Activated naive CD8-positive, alpha-beta T cell treated with anti-CD3 and anti-CD28 coated beads for 36 hours (primary cell): ENCODE data around the gene KRTAP17-1. TPM values are rescaled to one million over a fixed set of nuclear protein-coding genes. Genes with fewer than 3 reads are reported as not detected.

Experiments
- DNase-seq: peaks from one replicate; pipeline ENCODE4 v3.0.0; 2021
- H3K27ac Mint-ChIP-seq: one replicate; pipeline ENCODE4 v1.8.0; 2022; ENCODE audit warnings: mild to moderate bottlenecking, moderate library complexity, mixed read lengths
- H3K27me3 Mint-ChIP-seq: one replicate; pipeline ENCODE4 v1.8.0; 2022; ENCODE audit warnings: mild to moderate bottlenecking, mixed read lengths
- H3K36me3 Mint-ChIP-seq: one replicate; pipeline ENCODE4 v1.8.0; 2021; ENCODE audit warnings: mild to moderate bottlenecking, mixed read lengths
- H3K4me1 Mint-ChIP-seq: one replicate; pipeline ENCODE4 v1.8.0; 2021; ENCODE audit warnings: mixed read lengths
- H3K4me3 Mint-ChIP-seq: one replicate; pipeline ENCODE4 v1.8.0; 2022; ENCODE audit warnings: mild to moderate bottlenecking, moderate library complexity, mixed read lengths
- H3K9me3 Mint-ChIP-seq: one replicate; pipeline ENCODE4 v1.8.0; 2022; ENCODE audit warnings: mixed read lengths
- total RNA-seq, 2 experiments: library from RNA; stranded (reverse); gene quantifications; one replicate each; pipeline ENCODE4 v1.2.3, GENCODE V29; 2021

The KRTAP17-1 gene
- total RNA-seq, 2 experiments from 2014 or later, result not detected

DNA sequence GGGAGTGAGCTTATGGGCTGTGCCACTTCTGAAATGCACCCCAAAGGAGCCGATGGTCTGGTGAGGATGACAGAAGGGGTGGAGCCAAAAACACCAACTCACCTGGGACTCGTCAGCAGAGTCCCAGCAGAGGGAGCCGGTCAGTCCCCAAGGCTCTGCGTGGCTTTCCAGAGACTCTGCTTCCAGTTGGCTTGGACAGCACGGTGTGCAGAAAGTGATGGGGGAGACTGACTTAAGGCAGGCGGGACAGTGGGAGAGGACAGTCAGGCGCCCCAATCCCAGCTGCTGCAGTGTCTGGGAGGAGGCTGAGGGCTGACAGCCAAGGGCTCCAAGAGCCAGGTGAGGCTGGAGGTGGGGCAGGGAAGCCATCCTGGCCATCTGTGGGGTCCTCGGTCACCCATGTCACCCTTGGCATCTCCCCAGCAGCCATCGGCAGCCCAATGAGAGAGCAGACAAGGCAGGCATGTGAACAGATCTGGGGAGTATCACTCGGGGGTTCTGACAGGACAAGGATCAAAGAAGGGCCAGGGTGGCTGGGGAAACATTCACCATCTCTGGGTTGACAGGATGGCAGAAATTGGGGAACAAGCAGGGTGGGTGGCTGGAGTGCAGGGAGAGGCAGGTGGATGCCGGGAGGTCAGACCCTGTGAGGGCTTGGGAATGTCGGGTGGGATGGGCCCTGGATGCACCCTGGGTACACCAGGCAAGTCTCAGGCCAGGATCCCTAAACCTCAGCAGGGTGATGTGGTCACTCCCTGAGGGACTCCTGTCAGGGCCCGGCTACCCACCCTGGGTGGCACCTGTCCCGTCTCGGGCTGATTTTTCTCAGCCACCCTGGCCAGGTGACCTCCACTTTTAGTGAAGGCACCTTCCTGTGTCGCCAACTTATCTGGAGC, 8.9 kb upstream of the KRTAP17-1 start:
- Mint-ChIP-seq H3K4me1 (peaks cover 24% of the 10 kb centered on the region), H3K4me3 (no peak overlapping the region), H3K9me3 (peaks cover 12% of the 10 kb centered on the region), H3K27me3 (no peaks in the 10 kb centered on the region), H3K36me3 (peaks cover 8% of the 10 kb centered on the region), H3K27ac (no peak overlapping the region)
- no peak for DNase-seq

DNA sequence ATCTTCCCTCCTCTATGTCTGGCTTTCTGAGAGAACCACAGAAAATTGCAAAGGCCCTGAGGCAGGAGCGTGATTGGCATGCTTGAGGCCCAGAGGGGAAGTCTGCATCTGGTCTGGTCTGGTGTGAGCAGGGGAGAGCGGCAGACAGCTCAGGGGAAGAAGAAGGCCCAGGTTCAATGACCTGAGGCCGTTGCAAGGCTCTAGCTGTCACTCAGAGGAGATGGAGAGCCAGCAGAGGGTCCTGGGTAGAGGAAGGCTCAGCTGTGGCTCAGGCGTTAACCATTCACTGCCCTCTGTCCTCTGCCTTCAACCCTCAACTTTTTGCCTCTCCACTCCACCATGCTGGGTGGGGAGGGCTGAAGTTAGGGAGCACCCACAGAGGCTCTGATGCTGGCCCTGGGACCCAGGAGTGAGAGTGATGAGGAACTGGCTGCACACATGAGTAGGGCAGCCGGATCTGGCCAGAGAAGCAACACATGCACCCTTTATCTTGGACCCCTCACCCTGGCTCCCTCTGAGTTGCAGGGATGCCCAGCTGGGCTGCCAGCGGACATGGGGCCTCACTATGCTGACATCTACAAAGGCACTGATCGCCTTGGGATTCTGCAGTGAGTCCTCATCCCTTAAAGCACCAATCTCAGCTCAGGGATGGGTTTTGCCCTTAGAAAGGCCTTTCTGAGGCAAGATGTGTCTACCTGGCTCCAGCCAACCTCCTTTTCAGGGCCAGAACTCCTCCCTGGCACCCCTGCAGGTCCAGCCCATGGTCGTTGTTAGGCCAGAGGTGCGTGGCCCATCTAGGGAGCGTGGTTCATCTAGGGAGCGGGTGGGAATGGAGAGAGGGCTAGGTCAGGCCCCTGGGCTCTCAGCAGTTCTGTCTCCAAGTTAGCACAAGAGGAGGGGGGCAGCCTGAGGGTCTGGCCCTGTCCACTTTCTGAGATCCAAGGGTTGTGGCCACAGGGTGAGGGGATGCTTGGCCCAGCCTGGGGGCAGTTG, 7.7 kb upstream of the KRTAP17-1 start:
- no peak overlapping the region for H3K4me3 Mint-ChIP-seq
- peaks cover 24% of the 10 kb centered on the region for H3K4me1 Mint-ChIP-seq
- H3K27me3 Mint-ChIP-seq, result no peaks in the 10 kb centered on the region
- H3K27ac Mint-ChIP-seq, result no peak overlapping the region
- peaks cover 10% of the 10 kb centered on the region for H3K36me3 Mint-ChIP-seq
- peaks cover 14% of the 10 kb centered on the region for H3K9me3 Mint-ChIP-seq
- no peak for DNase-seq

DNA sequence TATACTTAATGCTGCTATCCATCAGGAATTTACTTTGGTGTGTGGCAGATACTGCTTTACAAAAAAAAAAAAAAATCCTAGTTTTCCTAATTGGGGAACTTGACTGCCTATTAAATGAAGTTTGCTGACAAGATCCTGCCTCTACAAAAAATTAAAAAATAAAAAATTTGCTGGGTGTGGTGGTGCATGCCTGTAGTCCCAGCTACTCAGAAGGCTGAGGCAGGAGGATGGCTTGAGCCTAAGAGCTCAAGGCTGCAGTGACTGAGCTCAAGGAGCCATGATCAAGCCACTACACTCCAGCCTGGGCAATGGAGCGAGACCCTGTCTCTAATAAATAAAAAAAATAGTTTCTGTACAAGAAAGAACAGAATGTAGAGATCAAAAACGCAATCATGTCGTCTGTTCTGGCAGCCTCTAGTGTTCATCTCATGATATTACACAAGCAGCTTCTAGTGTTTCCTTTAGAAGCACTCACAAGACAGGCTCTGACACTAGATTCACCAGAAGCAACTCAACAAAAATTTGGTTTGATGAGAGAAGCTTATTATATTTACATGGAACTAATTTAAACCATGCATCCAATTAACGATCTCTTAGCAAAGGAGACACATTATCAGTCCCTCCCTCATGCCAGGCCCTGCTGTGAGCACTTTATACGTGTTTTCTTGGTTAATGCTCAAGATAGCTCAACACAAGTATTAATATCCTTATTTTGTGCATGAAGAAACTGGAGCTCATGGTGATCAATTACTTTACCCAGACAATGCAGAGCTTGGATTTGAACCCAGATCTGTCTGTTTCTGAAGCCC, 6.8 kb upstream of the KRTAP17-1 start:
- H3K4me3 Mint-ChIP-seq, result no peak overlapping the region
- no peaks in the 10 kb centered on the region for H3K27me3 Mint-ChIP-seq
- H3K4me1 Mint-ChIP-seq, result peaks cover 21% of the 10 kb centered on the region
- DNase-seq, result no peak
- peaks cover 10% of the 10 kb centered on the region for H3K36me3 Mint-ChIP-seq
- no peak overlapping the region for H3K27ac Mint-ChIP-seq
- H3K9me3 Mint-ChIP-seq, result peaks cover 14% of the 10 kb centered on the region

DNA sequence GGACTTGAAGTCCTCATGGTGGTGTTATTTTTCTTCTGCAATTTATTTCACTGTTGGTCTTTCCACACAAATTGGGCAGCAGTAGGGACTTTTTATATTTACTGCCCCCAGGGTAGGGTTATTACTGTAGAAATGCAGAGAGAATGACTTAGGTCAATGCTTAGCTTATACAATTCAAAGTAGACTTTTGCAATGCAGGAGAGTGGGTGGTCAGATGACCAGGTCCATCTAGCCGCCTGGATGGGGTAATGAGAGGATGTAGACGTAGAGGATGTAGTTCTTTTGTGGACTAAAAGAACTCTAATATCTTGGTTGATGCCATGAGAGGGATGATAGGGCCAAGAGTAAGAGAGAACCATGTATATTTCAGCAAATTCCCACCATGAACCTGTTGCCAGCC, 2.7 kb upstream of the KRTAP17-1 start:
- Mint-ChIP-seq H3K36me3 (peaks cover 10% of the 10 kb centered on the region), H3K4me3 (no peak overlapping the region), H3K4me1 (peaks cover 3% of the 10 kb centered on the region), H3K9me3 (peaks cover 14% of the 10 kb centered on the region), H3K27ac (no peak overlapping the region), H3K27me3 (no peaks in the 10 kb centered on the region)
- DNase-seq, result no peak

GRCh38 chr17:41315814-41316445, 420 bp upstream of the KRTAP17-1 start:
- Mint-ChIP-seq H3K4me1 (peaks cover 5% of the 10 kb centered on the region), H3K27ac (no peak overlapping the region), H3K4me3 (no peak overlapping the region), H3K9me3 (peaks cover 14% of the 10 kb centered on the region), H3K27me3 (no peaks in the 10 kb centered on the region), H3K36me3 (peaks cover 10% of the 10 kb centered on the region)
- no peak for DNase-seq

- Mint-ChIP-seq H3K4me3 (no peak overlapping the region), H3K9me3 (peaks cover 1% of the 10 kb centered on the region), H3K4me1 (peaks cover 40% of the 10 kb centered on the region), H3K36me3 (no peaks in the 10 kb centered on the region), H3K27ac (no peak overlapping the region), H3K27me3 (no peaks in the 10 kb centered on the region)
- DNase-seq, result no peak
Observed at GRCh38 chr17:41311111-41311510, 4.4 kb downstream of the KRTAP17-1 start.

GRCh38 chr17:41308918-41309359, 6.6 kb downstream of the KRTAP17-1 start, which contains the start of gene KRTAP16-1:
Gene KRTAP16-1, minus strand, starts transcription at chr17:41309309. Its CDS starts 56 bp downstream, at chr17:41309253.
- DNase-seq, result no peak
- H3K36me3 Mint-ChIP-seq, result no peaks in the 10 kb centered on the region
- H3K27ac Mint-ChIP-seq, result peak within 1 kb of the TSS; percentile 79
- H3K9me3 Mint-ChIP-seq, result peaks cover 1% of the 10 kb centered on the region
- H3K4me1 Mint-ChIP-seq, result peaks cover 40% of the 10 kb centered on the region
- no peaks in the 10 kb centered on the region for H3K27me3 Mint-ChIP-seq
- H3K4me3 Mint-ChIP-seq, result peak within 1 kb of the TSS; percentile 49

- peak; percentile 34 for DNase-seq
- H3K4me1 Mint-ChIP-seq, result peaks cover 40% of the 10 kb centered on the region
- no peaks in the 10 kb centered on the region for H3K36me3 Mint-ChIP-seq
- H3K9me3 Mint-ChIP-seq, result peaks cover 1% of the 10 kb centered on the region
- H3K4me3 Mint-ChIP-seq, result peak overlapping the region; percentile 49
- H3K27me3 Mint-ChIP-seq, result no peaks in the 10 kb centered on the region
- H3K27ac Mint-ChIP-seq, result peak overlapping the region; percentile 79
Observed at GRCh38 chr17:41308251-41308917, 7.1 kb downstream of the KRTAP17-1 start.

DNA sequence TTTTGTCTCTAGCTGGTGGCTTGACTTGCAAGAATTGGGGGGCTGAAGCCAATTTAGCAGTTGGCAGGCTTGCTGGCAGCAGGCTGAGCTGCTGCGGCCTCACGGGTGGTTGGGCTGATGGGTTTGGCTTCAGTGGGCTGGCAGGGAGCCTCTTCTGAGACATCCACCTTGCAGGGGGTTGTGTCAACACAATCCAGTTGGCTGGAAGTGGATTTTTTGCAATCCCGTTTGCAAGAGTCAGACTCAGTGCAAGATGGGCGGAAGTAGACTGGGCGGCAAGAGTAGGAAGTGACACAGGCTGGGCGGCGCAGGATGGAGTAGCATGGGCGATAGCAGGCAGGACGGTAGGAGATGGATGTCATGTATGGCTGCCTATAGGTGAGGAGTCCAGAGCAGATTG, 7.9 kb downstream of the KRTAP17-1 start:
- Mint-ChIP-seq H3K36me3 (no peaks in the 10 kb centered on the region), H3K4me1 (peaks cover 40% of the 10 kb centered on the region), H3K27ac (no peak overlapping the region), H3K9me3 (peaks cover 1% of the 10 kb centered on the region), H3K27me3 (no peaks in the 10 kb centered on the region), H3K4me3 (no peak overlapping the region)
- DNase-seq, result no peak

DNA sequence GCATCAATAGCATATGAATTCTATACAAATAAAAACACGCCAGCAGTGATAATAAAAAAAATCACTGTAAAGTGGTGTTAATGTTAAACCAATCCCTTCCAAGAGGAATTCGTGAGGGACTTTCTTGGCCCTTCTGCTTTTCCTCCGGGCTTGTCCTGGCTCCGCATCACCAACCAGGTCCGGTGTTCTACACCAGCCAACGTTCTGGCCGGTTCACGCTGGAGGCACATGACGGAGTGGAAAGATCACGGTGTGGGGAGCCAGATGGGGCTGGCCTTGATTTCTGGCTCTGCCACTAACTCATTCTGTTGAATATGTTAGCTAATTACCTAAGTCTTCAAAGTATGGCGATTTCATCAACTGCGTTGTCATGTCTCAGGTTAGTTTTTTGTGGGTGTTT, 11.4 kb downstream of the KRTAP17-1 start:
- H3K4me3 Mint-ChIP-seq, result no peak overlapping the region
- peaks cover 5% of the 10 kb centered on the region for H3K9me3 Mint-ChIP-seq
- peaks cover 37% of the 10 kb centered on the region for H3K4me1 Mint-ChIP-seq
- DNase-seq, result no peak
- H3K36me3 Mint-ChIP-seq, result no peaks in the 10 kb centered on the region
- H3K27me3 Mint-ChIP-seq, result no peaks in the 10 kb centered on the region
- H3K27ac Mint-ChIP-seq, result no peak overlapping the region

DNA sequence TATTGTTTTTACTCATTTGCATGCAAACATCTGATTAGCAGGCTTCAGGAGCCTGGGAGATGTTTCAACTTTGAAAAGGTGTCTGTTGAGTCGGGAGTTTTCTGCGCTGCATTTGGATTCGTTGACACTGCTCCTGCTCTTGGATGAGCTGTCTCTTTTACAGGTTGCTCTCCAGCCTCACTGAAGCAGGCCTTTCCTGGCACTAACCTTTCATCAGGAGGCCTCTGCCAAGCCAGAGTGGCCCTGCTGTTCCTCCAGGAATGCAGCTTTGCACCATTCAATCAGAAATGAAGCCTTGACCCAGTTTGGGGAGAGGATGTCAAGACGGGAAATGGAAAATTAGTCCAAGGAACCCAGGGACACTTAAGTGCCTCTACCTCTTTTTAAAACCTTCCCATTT, 12.5 kb downstream of the KRTAP17-1 start:
- Mint-ChIP-seq H3K27ac (no peak overlapping the region), H3K4me3 (no peak overlapping the region), H3K36me3 (no peaks in the 10 kb centered on the region)

GRCh38 chr17:41301916-41302901, 13.3 kb downstream of the KRTAP17-1 start, which contains the start of gene KRTAP29-1:
Gene KRTAP29-1, minus strand, starts transcription at chr17:41302851. Its CDS starts 0 bp downstream, at chr17:41302851.
- Mint-ChIP-seq H3K36me3 (no peaks in the 10 kb centered on the region), H3K4me1 (peaks cover 19% of the 10 kb centered on the region), H3K27me3 (no peaks in the 10 kb centered on the region), H3K4me3 (no peak within 1 kb of the TSS), H3K27ac (no peak within 1 kb of the TSS), H3K9me3 (peaks cover 5% of the 10 kb centered on the region)
- DNase-seq, result no peak

More for the DNA sequence above, 12.5 kb downstream of the KRTAP17-1 start:
- H3K27me3 Mint-ChIP-seq, result no peaks in the 10 kb centered on the region
- peaks cover 5% of the 10 kb centered on the region for H3K9me3 Mint-ChIP-seq
- peaks cover 26% of the 10 kb centered on the region for H3K4me1 Mint-ChIP-seq
- DNase-seq, result no peak
